NCI-H2081 (cell line): ENCODE measurements around the gene ST6GAL2.

Experiments
- DNase-seq, 2 experiments: peaks; one replicate each; lab custom pipeline; 2025; lab: John Stamatoyannopoulos, UW

ST6GAL2 gene

DNA sequence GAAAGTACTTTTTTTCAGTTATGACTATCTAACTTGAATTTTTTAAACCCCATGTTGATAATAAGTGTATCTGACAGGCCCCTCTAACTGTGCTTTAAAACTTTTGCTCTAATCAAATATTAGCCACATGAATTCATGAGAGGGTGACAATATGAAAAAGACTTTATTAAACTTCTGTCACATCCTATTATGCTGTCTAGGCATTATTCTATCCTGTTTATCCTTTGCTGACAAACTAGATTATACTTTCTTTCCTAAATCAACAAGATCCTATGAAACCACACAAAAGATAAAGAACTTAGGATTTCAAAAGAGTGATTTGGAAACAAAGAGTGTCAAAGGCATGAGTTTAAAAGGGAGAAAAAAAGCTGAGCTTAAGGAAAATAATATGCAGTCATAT, 57.8 kb downstream of the ST6GAL2 start:
- DNase-seq: no peak

GRCh38 chr2:106827158-106827557, 58.8 kb downstream of the ST6GAL2 start:
- no peak for DNase-seq

- DNase-seq: no peak
Observed at GRCh38 chr2:106825161-106825560, 60.8 kb downstream of the ST6GAL2 start.

DNA sequence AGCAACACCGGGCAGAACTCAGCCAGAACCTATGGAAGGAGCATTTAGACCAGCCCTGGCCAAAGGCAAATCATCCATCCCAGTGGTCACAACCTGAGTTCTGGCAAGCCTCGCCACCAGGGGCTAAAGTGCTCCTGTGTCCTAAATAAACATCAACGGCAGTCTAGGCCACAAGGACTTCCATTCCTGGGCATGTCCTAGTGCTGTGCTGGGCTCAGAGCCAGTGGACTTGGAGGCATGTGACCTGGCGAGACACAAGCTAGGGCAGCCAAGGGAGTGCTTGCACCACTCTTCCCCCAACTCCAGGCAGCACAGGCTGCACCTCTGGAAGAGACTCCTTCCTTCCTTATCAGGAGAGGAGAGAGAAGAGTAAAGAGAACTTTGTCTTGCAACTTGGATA, 69.0 kb downstream of the ST6GAL2 start:
- DNase-seq: no peak

GRCh38 chr2:106812841-106813240, 73.1 kb downstream of the ST6GAL2 start:
- DNase-seq: no peak

- DNase-seq: no peak
Observed at GRCh38 chr2:106812383-106812782, 73.6 kb downstream of the ST6GAL2 start.

- DNase-seq: no peak
Observed at GRCh38 chr2:106805716-106806115, 80.3 kb downstream of the ST6GAL2 start.

DNA sequence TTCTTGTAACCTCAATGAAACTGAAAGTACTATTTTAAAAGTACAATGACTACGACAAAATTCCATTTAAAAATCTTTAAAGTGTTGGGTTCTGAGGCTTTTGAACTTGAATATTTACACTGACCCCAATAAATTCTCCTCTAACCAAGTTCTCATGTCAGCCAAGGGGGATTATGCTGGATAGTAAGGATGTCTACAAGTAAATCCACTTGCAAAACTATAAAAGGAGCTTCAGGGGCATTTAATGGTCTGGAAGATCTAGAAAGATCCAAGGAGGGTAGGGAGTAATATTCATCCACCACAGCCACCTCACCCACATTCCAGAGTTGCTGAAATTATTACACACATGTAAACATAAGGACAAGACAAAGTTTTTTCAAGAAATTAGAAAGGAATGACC, 81.8 kb downstream of the ST6GAL2 start:
- DNase-seq: no peak

- no peak for DNase-seq
Observed at GRCh38 chr2:106800976-106801655, 84.9 kb downstream of the ST6GAL2 start.

DNA sequence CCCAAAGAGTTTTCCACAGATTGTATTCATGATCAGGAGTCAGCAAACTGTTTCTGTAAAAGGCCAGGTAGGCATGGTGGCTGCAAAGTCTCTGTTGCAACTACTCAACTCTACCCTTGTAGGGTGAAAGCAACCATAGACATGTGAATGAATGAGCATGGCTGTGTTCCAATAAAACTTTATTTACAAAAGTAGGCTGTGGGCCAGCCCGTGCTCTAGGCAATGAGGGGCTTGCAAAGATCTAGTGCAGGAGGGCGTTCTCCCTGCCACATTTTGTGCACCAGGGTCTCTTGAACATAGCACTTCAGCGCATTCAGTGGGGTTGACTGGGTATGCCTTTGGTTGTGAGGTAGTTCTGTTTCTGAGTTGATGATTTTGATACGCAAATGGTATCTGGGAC, 85.8 kb downstream of the ST6GAL2 start:
- DNase-seq: no peak

DNA sequence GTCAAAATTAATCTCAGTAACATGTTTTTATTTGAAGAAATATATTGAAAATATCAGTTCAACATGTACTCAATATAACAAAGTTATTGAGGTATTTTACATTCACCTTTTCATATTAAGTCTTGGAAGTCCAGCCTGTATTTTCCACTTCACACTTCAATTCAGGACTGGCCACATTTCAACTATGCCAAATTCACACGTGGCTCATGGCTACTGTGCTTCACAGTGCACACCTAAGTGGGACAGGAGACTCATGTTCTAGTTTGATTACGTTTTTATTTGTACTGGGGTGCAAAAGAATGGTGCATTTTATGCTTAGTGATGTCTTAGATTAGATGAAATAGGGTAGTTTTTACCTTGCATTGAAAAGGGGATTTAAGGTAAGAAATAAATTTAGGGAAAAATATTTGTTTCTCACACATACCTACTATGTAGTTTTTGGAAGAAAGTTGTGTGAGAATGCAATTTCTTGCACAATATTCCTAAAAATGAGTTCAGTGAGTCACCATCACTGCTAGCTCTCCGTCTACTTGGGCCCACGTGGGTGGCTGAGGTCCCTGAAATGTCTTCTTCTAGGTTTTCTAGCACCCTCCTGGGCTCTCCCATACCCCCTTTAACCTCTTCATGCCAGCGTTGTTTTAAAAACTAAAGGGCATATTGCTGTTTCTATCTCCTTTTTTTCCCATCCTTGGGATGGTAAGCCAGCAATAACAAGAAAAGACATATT, 87.0 kb downstream of the ST6GAL2 start:
- DNase-seq: no peak

GRCh38 chr2:106797494-106797893, 88.5 kb downstream of the ST6GAL2 start:
- no peak for DNase-seq

DNA sequence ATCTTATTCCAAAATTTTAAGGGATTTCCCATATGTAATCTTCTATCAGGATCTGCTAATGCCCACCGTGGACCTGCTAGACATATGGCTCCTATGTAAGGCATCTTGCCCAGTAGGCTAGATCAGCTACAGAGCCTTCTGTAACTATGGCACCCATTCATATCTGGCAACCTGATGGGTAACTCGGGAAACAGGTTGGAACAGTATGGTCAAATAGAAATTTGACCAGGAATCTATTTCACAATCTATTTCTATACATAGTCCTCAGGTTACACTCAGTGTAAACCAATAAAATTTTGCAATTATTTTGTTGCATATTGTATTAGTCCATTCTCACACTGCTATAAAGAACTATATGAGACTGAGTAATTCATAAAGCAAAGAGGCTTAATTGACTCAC, 93.3 kb downstream of the ST6GAL2 start:
- DNase-seq: no peak

- no peak for DNase-seq
Observed at GRCh38 chr2:106789185-106789584, 96.8 kb downstream of the ST6GAL2 start.

DNA sequence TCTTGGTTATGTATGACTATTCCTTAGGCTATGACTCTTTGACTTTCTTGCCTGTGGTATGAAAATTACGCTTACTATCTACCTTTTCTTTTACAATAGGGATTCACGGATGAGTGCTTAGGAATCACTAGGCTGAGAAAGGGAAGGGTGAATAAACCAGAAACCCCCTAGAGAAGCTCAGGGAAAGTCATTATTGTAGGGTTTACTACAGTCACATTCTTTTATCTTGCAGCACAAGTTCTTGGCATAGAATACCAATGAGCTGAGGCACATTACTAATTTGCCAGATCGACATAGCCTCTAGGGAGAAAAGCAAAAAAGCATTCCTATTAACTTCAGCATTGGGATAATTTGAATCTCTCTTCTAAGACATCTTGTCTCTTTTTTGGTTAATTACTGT, 103.3 kb downstream of the ST6GAL2 start:
- DNase-seq: no peak

- DNase-seq: no peak
Observed at GRCh38 chr2:106781196-106781595, 104.8 kb downstream of the ST6GAL2 start.

DNA sequence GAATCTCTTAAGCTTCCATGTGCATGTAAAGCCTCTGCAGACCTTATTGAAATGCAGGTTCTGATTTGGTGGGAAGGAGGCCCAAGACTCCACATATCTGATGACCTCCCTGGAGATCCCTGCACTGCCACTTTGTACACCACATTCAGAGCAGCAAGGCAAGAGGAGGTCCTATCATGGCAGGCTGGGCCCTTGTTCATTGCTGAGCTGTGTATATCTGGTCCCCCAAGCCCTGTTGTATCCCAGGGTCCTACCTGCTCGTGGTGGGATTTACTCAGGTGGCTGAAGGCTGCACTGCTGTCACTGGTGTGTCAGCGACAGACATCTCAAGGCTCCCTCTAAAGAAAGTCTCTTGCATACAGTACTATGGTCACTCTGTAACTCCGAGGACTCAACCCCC, 114.2 kb downstream of the ST6GAL2 start:
- no peak for DNase-seq

GRCh38 chr2:106770986-106771385, 115.0 kb downstream of the ST6GAL2 start:
- no peak for DNase-seq

DNA sequence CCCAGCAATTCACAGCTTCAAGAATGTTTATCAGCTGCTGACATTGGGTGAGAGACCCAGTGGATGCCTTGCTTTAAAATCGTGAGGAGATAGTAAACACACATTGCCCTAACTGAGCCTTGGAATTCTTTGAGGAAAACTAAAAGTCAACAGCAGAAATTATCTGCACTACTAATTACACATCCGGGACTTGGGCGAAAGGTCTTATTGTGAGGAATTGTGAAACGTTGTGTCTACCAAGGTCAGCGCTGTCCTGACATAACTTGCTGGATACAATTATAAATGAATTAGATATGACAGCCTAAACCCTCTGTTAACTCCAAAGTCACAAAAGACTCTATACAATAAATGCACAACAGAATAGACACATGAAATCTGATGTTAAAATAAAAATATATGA, 121.4 kb downstream of the ST6GAL2 start:
- no peak for DNase-seq

DNA sequence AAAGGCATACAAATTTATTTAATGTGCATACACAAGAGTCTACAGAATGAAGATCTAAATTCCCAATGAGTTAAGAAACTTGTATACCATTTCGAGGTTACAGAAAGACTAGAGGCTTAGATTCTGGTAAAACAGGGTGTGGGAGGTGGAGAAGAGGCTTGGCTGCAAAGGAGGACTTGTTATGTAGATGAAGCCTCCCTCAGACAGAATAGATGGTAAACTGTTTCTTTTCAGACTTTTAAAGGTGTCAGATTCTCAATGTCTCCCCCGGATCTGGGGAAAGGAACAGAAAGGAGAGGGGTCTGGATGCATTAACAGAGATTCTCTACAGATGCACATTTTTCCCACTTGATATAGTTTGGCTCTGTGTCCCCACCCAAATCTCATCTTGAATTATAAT, 126.0 kb downstream of the ST6GAL2 start:
- DNase-seq: no peak

GRCh38 chr2:106758901-106759497, 127.0 kb downstream of the ST6GAL2 start:
- no peak for DNase-seq
